ENCODE data around the gene RXRB.

The RXRB gene

DNA sequence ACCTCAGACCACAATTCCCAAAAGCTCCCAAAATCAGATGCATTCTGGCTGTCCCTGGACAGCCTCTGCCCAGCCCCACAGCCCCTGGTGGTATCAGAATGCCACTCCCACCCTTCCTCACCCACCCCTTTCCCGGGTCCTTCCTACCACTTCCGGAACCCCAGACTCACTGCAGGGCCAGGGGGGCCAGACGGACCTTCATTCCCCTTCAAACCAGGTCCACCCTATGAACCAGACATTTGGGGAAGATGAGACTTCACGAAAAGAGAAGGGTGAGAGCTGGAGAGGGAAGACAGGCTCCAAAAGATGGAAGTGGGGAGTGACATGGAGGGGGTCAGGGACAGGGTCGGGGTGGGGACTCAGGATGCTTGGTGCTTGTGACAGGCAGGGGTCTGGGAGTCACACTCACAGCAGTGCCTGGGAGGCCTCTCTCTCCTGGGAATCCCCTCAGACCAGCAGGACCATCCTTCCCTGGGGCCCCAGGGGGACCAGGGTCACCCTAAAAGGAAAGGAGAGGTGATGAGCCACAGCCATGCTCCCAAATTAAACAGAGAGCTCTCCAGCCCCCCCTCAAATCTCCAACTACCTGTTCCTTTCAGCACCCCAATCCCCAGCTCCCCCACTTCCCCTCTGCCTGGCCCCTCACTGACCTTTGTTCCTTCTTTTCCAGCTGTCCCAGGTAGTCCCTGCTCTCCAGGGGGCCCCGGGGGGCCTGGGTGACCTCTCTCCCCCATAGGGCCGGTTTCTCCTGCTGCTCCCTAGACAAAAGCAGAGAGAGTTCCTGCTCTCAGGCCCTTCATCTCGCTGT, 28.4 kb downstream of the RXRB start:
- no peak for DNase-seq (ENCODE audit: low spot score)
- no peak for TF ChIP-seq CTCF (IDR thresholded peaks at IDR 0.05; ENCODE audit: extremely low read depth, missing control alignments)

GRCh38 chr6:33171016-33171879, 29.2 kb downstream of the RXRB start:
- TF ChIP-seq CTCF (IDR thresholded peaks at IDR 0.05; ENCODE audit: extremely low read depth, missing control alignments): no peak

GRCh38 chr6:33170176-33171015, 30.1 kb downstream of the RXRB start:
- TF ChIP-seq CTCF (IDR thresholded peaks at IDR 0.05; ENCODE audit: extremely low read depth, missing control alignments): no peak
- DNase-seq (ENCODE audit: low spot score): no peak

More at GRCh38 chr6:33171016-33171879, 29.2 kb downstream of the RXRB start:
- DNase-seq (ENCODE audit: low spot score): no peak

- TF ChIP-seq CTCF (IDR thresholded peaks at IDR 0.05; ENCODE audit: extremely low read depth, missing control alignments): no peak
- DNase-seq (ENCODE audit: low spot score): no peak
Measured at GRCh38 chr6:33169291-33170175, 30.9 kb downstream of the RXRB start.

DNA sequence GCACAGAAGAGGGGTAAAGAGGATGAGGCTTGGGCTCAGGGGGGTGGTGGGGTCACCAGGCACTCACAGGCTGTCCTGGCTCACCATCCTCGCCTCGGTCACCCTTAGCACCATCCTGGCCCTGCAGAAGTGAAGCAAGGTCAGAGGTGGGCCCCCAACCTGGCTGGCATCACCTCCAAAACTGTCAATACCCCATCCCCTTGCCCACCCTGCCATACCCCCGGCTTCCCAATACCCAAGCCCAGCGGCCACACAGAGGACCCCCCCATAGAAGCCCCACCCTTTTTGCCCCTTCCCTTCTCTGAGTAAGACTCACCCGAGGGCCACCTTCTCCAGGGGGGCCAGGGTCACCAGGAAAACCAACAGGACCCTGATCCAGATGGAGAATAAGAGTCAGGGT, 31.8 kb downstream of the RXRB start:
- no peak for DNase-seq (ENCODE audit: low spot score)
- no peak for TF ChIP-seq CTCF (IDR thresholded peaks at IDR 0.05; ENCODE audit: extremely low read depth, missing control alignments)

GRCh38 chr6:33168284-33168601, 32.2 kb downstream of the RXRB start:
- TF ChIP-seq CTCF (IDR thresholded peaks at IDR 0.05; ENCODE audit: extremely low read depth, missing control alignments): no peak
- no peak for DNase-seq (ENCODE audit: low spot score)

Measured in GM20000 (cell line).